ENCODE data around the gene CCKAR. TPM values are rescaled to one million over a fixed set of nuclear protein-coding genes. Genes with fewer than 3 reads are reported as not detected.

Gene CCKAR
- total and polyA plus RNA-seq, 2 experiments from 2014 or later, result not detected

- TF ChIP-seq, protein P1, sequence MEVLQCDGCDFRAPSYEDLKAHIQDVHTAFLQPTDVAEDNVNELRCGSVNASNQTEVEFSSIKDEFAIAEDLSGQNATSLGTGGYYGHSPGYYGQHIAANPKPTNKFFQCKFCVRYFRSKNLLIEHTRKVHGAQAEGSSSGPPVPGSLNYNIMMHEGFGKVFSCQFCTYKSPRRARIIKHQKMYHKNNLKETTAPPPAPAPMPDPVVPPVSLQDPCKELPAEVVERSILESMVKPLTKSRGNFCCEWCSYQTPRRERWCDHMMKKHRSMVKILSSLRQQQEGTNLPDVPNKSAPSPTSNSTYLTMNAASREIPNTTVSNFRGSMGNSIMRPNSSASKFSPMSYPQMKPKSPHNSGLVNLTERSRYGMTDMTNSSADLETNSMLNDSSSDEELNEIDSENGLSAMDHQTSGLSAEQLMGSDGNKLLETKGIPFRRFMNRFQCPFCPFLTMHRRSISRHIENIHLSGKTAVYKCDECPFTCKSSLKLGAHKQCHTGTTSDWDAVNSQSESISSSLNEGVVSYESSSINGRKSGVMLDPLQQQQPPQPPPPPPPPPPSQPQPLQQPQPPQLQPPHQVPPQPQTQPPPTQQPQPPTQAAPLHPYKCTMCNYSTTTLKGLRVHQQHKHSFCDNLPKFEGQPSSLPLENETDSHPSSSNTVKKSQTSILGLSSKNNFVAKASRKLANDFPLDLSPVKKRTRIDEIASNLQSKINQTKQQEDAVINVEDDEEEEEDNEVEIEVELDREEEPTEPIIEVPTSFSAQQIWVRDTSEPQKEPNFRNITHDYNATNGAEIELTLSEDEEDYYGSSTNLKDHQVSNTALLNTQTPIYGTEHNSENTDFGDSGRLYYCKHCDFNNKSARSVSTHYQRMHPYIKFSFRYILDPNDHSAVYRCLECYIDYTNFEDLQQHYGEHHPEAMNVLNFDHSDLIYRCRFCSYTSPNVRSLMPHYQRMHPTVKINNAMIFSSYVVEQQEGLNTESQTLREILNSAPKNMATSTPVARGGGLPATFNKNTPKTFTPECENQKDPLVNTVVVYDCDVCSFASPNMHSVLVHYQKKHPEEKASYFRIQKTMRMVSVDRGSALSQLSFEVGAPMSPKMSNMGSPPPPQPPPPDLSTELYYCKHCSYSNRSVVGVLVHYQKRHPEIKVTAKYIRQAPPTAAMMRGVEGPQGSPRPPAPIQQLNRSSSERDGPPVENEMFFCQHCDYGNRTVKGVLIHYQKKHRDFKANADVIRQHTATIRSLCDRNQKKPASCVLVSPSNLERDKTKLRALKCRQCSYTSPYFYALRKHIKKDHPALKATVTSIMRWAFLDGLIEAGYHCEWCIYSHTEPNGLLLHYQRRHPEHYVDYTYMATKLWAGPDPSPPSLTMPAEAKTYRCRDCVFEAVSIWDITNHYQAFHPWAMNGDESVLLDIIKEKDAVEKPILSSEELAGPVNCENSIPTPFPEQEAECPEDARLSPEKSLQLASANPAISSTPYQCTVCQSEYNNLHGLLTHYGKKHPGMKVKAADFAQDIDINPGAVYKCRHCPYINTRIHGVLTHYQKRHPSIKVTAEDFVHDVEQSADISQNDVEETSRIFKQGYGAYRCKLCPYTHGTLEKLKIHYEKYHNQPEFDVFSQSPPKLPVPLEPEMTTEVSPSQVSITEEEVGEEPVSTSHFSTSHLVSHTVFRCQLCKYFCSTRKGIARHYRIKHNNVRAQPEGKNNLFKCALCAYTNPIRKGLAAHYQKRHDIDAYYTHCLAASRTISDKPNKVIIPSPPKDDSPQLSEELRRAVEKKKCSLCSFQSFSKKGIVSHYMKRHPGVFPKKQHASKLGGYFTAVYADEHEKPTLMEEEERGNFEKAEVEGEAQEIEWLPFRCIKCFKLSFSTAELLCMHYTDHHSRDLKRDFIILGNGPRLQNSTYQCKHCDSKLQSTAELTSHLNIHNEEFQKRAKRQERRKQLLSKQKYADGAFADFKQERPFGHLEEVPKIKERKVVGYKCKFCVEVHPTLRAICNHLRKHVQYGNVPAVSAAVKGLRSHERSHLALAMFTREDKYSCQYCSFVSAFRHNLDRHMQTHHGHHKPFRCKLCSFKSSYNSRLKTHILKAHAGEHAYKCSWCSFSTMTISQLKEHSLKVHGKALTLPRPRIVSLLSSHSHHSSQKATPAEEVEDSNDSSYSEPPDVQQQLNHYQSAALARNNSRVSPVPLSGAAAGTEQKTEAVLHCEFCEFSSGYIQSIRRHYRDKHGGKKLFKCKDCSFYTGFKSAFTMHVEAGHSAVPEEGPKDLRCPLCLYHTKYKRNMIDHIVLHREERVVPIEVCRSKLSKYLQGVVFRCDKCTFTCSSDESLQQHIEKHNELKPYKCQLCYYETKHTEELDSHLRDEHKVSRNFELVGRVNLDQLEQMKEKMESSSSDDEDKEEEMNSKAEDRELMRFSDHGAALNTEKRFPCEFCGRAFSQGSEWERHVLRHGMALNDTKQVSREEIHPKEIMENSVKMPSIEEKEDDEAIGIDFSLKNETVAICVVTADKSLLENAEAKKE (CRISPR knock-in tag; IDR thresholded peaks at IDR 0.05), result no peak
- TF ChIP-seq ZNF331 (CRISPR knock-in tag; IDR thresholded peaks at IDR 0.05; ENCODE audit: low read depth), result no peak
- no peak for TF ChIP-seq ZNF114 (CRISPR knock-in tag; IDR thresholded peaks at IDR 0.05)
- TF ChIP-seq POLR2AphosphoS5 (IDR thresholded peaks at IDR 0.05; ENCODE audit: low read depth), result no peak
- TF ChIP-seq, protein P2, sequence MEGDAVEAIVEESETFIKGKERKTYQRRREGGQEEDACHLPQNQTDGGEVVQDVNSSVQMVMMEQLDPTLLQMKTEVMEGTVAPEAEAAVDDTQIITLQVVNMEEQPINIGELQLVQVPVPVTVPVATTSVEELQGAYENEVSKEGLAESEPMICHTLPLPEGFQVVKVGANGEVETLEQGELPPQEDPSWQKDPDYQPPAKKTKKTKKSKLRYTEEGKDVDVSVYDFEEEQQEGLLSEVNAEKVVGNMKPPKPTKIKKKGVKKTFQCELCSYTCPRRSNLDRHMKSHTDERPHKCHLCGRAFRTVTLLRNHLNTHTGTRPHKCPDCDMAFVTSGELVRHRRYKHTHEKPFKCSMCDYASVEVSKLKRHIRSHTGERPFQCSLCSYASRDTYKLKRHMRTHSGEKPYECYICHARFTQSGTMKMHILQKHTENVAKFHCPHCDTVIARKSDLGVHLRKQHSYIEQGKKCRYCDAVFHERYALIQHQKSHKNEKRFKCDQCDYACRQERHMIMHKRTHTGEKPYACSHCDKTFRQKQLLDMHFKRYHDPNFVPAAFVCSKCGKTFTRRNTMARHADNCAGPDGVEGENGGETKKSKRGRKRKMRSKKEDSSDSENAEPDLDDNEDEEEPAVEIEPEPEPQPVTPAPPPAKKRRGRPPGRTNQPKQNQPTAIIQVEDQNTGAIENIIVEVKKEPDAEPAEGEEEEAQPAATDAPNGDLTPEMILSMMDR (conservative IDR thresholded peaks at IDR 0.05; ENCODE audit: low read depth in 2 of 2), result no peak
- no peak for TF ChIP-seq JUNB (IDR thresholded peaks at IDR 0.05; ENCODE audit: unreplicated experiment)
- TF ChIP-seq EZH2phosphoT487 (IDR thresholded peaks at IDR 0.05; ENCODE audit: unreplicated experiment), result no peak
- TF ChIP-seq, protein P3, sequence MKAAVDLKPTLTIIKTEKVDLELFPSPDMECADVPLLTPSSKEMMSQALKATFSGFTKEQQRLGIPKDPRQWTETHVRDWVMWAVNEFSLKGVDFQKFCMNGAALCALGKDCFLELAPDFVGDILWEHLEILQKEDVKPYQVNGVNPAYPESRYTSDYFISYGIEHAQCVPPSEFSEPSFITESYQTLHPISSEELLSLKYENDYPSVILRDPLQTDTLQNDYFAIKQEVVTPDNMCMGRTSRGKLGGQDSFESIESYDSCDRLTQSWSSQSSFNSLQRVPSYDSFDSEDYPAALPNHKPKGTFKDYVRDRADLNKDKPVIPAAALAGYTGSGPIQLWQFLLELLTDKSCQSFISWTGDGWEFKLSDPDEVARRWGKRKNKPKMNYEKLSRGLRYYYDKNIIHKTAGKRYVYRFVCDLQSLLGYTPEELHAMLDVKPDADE (IDR thresholded peaks at IDR 0.05), result no peak
- TF ChIP-seq STAT1 (IDR thresholded peaks at IDR 0.05; ENCODE audit: unreplicated experiment), result no peak
- no peak for TF ChIP-seq EZH2 (IDR thresholded peaks at IDR 0.05; ENCODE audit: low read depth, unreplicated experiment)
- TF ChIP-seq, protein P4, sequence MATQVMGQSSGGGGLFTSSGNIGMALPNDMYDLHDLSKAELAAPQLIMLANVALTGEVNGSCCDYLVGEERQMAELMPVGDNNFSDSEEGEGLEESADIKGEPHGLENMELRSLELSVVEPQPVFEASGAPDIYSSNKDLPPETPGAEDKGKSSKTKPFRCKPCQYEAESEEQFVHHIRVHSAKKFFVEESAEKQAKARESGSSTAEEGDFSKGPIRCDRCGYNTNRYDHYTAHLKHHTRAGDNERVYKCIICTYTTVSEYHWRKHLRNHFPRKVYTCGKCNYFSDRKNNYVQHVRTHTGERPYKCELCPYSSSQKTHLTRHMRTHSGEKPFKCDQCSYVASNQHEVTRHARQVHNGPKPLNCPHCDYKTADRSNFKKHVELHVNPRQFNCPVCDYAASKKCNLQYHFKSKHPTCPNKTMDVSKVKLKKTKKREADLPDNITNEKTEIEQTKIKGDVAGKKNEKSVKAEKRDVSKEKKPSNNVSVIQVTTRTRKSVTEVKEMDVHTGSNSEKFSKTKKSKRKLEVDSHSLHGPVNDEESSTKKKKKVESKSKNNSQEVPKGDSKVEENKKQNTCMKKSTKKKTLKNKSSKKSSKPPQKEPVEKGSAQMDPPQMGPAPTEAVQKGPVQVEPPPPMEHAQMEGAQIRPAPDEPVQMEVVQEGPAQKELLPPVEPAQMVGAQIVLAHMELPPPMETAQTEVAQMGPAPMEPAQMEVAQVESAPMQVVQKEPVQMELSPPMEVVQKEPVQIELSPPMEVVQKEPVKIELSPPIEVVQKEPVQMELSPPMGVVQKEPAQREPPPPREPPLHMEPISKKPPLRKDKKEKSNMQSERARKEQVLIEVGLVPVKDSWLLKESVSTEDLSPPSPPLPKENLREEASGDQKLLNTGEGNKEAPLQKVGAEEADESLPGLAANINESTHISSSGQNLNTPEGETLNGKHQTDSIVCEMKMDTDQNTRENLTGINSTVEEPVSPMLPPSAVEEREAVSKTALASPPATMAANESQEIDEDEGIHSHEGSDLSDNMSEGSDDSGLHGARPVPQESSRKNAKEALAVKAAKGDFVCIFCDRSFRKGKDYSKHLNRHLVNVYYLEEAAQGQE (IDR thresholded peaks at IDR 0.05; ENCODE audit: unreplicated experiment), result no peak
- no peak for TF ChIP-seq CREB1 (CRISPR knock-in tag; IDR thresholded peaks at IDR 0.05; ENCODE audit: low read depth)
- TF ChIP-seq NANOG (IDR thresholded peaks at IDR 0.05; ENCODE audit: borderline replicate concordance), result no peak
- Histone ChIP-seq H3K4me2 (no peak overlapping the region), H2AFZ (peak overlapping the region; percentile 32), H3K9me2 (ENCODE audit: insufficient read depth) (0 out of 2 replicates have a peak, but pooled peaks cover under 1% of the 10 kb centered on the region), H3K36me3 (ENCODE audit: insufficient read depth) (no peaks in the 10 kb centered on the region), H4K20me1 (replicated peaks; ENCODE audit: insufficient read depth) (no peaks in the 10 kb centered on the region), H3K4me3 (no peak overlapping the region), H3K27ac (ENCODE audit: low read depth) (no peak overlapping the region), H3K79me2 (replicated peaks; ENCODE audit: insufficient read depth) (no peaks in the 10 kb centered on the region), H3K4me1 (ENCODE audit: insufficient read depth) (no peaks in the 10 kb centered on the region), H3K27me3 (ENCODE audit: insufficient read depth) (no peaks in the 10 kb centered on the region), H3F3A (replicated peaks; ENCODE audit: low read depth) (no peaks in the 10 kb centered on the region)
- no peak overlapping the region for H3K27ac Mint-ChIP-seq
- H3K27me3 Mint-ChIP-seq (ENCODE audit: insufficient read depth, low read depth, poor library complexity), result no peaks in the 10 kb centered on the region
- DNase-seq (ENCODE audit: low spot score) (no peak), ATAC-seq (no peak)
- H3K4me1 Mint-ChIP-seq, result peaks cover 11% of the 10 kb centered on the region; the same call in 2 of the 3 replicates
- peaks cover 3% of the 10 kb centered on the region; the same call in 1 of the 3 replicates for H3K9me3 Mint-ChIP-seq
- no peak overlapping the region for H3K4me3 Mint-ChIP-seq
- H3K36me3 Mint-ChIP-seq (ENCODE audit: low read depth), result no peaks in the 10 kb centered on the region
Observed at GRCh38 chr4:26525136-26525770, 35.0 kb upstream of the CCKAR start.
